ENCODE results near the gene PIP5KL1. TPM values are rescaled to one million over a fixed set of nuclear protein-coding genes. Genes with fewer than 3 reads are reported as not detected.
"Not testable (repeated sequence)": the region's sequence is repeated elsewhere in the genome, so short reads cannot be mapped to it uniquely, and the experiment has no call there.

Gene PIP5KL1
- total RNA-seq, 1 donor from 2014 or later = 0.51 TPM

DNA sequence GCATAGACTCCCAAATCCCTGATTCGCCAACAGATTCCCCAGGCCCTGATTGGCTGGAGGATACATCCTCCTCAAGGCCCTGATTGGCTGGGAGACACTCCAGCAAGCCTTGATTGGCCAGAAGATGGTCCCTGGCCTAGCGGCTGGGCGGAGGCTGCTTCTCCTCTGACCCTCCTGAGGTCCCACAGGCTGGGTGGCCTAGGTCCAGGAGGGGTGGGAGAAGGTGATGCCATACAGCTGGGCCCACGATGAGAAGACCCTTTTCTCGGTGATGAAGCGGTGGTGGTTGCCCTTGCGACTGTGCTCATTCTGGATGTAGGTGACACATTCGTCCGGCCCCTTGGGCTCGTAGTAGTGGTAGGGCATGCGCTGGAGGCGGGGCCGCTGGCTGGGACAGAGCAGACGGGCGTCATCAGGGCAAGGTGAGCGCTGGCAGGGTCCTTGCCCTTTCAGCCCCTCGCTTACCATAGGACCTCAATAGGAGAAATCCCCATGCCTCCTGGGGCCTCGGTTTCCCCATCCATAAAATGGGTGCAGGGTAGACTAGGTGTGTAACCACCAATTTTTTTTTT lies 44.1 kb downstream of the PIP5KL1 start:
- no peak for DNase-seq

DNA sequence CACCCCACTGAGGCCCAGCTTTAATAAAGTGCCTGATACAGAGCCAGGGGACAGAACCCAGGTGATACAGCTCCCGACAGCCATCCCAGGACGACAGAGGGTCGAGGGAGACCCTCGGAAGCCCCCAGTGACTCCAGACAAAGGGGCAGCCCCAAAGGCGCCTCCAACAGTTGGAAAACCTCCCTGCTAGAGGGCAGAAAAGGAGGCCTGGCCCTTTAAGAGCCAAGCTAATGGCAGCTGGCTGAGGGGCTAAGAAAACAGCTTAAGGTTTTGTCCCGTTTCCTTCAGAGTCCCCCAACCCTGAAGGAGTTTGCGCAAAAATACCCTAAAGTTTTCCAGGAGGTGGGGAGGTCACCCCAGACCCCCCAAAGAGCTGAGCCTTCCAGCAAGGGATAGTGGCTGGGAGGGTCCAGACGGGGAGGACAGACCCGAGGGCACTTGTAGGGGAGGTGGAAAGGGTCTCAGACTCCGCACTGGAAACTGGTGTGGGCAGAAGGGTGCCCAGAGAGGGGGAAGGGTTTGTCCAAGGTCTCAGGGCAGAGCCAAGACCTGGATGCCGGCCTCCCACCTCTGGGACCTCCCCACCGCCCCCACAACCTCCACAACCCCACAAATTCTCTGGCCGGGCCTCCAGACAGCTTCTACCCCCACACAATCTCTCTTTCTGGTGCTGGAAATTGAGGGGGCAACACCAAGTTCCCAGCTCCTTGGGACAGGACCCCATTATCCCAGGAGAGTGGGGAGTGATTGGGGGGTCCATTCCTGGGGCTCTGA lies 44.9 kb downstream of the PIP5KL1 start:
- no peak for DNase-seq

DNA sequence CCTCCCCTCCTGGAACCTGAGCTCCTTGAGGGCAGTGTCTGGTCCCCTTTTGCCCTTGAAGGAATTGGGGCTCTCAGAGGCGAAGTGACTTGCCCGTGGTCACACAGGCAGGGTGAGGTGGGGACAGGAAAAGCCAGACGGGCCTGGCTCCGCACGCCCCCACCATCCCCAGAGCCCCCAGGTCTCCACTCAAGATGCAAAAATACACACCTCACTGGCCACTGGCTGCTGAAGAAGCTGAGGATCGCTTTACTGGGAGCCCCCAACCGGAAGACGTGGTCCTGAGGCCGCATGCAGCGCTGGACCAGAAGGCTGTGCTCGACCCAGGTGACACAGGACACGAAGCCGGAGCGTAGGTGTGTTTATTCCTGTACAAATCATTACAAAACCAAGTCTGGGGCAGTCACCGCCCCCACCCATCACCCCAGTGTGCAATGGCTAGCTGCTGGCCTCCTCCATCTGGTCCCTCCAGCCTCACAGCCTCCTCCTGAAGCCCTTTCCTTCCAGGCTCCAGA lies 45.5 kb downstream of the PIP5KL1 start:
- no peak for DNase-seq

DNA sequence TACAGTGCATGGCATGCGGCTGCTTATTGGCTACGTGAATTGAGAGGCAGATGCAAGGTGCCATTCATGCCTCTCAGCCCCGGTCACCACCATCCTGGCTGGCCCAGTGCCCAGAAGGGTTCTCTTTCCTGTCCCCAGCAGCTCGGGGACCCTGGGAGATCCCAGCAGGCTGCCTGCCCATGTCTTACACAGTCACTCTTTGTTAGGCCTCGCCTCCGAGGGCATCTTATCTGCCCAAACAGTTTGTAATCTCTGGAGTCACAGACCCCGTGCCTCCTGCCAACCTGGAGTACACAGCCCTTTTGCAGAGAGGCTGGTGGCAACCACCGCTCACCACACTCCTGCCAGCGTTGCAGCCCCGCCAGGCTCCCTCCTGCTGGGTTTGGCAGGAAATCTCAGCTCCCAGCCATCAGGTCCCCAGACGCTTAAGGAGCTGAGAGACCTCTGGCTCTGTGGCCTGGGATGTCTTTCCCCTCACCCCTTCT lies 46.1 kb downstream of the PIP5KL1 start:
- no peak for DNase-seq

DNA sequence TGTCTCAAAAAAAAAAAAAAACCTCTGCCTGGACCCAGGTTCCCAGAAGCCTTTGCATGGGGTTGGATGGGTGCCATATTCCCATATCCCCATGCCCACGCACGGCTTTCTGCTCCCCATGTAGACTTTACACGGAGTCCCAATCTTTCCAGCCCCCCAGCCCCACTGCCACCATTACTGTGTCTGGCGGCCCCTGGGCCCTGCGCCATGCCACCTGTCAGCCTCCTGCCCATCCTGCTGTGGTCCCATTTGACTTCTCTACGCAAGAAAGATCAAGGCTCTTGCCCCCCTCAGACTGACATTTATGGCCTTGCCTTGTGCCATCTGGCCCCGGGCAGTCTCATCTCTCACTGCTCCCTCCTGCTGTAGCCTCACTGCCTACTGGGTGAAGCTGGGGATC lies 46.6 kb downstream of the PIP5KL1 start:
- no peak for DNase-seq

DNA sequence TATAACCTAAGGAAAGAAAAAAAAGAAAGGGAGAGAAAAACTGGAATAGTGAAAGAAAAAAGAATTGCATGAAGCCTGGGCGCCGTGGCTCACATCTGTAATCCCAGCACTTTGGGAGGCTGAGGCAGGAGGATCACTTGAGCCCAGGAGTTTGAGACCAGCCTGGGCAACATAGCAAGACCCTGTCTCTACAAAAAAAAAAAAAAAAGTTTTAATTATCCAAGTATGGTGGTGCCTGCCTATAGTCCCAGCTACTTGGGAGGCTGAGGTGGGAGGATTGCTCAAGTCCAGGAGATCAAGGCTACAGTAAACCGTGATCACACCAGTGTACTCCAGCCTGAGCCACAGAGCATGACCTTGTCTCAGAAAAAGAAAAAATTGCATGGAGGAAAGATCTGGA lies 48.9 kb downstream of the PIP5KL1 start:
- DNase-seq = not testable (repeated sequence)

DNA sequence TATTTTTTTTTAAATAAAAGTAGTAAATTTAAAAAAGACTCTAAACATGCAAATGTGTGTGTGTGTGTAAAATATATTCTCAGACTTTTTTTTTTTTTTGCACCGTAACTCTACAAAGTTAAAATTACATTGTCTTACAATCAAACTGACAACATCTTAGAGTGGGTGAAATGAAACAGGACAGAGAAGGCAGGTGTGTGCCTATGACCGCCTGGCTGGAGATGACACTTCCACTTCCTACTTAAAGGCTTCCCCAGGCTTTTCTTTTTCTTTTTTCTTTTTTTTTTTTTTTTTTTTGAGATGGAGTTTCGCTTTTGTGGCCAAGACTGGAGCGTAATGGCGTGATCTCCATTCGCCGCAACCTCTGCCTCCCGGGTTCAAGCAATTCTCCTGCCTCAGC lies 50.4 kb downstream of the PIP5KL1 start:
- DNase-seq = no peak

DNA sequence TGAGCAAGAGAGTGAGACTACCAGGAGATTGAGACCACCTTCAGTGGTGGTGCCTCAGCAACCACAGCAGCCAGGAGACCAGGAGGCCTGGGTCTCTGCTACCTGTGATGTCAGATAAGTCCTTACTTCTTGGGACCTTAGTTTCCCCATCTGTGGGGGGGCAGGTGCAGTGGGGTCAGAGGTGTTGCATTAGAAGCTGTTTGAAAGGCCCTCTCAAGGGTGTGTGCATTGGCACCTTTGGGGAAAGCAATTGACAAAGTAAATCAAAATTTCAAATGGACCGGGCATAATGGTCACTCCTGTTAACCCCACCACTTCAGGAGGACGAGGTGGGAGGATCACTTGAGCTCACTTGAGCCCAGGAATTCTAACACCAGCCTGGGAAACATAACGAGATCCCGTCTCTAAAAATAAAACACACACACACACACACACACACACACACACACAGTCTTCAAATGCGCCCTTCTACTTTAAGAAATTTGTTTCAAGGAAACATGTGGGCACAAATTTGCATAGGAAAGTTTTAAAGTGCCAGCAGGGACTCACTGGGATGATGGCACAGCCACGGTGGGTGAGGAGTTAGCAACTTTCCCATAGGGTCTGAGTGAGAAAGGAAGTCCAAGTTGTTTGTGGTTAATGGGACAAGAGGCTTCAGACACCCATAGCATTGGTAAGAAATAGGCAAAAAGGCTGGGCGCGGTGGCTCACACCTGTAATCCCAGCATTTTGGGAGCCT lies 51.8 kb downstream of the PIP5KL1 start:
- no peak for DNase-seq

DNA sequence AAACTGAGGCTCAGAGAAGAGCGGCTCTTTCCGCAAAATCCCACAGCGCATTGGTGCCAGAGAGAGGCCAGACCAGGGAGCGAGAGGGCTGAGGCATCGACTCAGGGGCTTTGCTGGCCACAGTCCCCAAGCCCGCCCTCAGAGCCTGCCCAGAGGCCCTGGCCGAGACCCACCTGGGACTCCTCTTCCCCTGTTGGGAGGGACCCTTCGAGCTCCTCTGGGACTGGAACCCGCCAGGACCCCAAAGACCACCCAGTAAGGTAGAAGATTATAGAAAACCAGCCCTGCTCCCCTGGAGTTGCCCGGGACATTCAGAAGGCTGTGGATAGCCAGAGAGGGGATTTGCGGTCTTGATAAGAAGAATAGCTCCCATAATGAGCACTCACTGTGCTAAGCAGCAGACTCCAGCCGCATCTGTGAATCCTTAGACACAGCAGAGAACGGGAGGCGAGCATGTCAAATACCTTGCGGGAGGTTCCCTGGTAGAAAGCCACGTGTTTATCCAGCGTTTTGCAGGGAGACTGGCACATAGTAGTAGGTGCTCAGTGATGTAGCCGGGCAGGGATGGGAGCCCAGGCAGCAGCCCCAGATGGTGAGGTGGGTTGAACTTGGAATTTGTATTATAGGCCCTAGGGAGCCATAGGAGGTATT lies 52.5 kb downstream of the PIP5KL1 start:
- no peak for DNase-seq

DNA sequence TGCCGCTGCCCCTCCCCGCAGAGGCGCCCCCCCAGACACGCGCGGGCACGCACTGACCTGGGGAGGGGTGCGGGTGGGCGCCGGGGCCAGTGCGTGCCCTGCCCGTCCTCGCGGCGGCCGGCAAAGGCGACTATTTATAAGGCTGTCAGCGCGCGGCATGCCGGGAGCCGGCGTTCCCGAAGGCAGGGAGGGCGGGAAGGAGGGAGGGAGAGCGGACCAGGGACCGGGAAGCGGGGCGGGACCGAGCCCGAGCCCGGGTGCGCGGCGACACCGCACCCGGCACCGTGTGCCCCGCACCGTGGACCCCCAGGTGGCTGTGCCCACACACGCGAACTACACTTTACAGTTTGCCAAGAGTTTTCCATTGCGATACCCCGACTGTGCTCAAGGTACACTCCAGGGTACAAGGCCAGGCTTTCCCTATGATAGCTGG lies 53.0 kb downstream of the PIP5KL1 start, which contains the start of gene AK1:
TSS of gene AK1 (minus strand) at position 110 of the 433 bp plus-strand sequence. CDS start 3,058 bp downstream, outside the sequence.
- DNase-seq = peak; percentile 70

DNA sequence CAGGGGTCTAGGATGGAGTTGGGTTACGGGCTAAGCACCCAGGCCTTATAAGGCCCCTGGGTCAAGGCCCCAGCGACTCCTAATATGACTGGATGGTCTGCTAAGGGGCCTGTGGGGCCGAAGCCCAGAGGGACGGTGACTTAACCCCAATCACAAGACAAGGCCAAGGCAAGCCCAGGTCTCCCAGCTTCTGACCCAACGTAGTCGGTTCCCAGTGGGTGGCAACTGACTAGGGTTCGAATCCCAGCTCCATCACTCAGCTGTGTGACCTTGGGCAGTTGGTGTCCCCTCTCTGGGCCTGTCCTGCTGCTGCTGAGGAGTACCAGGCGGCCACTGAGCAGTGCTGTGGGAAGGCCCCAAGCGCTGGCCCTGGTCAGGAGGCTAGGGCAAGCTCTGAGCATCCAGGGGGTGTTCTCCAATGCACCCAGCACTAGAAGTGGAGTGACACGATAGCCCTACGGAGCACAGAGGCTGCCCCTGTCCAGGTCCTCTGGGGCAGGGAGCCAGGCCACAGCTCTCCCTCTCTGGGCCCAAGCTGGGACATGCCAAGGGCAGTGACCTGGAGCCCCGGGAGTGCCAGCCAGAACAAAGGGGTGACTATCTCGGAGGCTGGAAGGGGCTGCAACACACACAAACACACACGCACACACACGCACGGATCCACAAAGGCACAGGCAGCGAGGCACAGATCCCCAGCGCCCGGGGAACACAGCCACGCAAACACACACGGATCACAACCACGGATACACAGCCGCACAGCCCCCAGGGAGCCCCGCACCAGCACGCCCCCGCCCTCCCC lies 53.6 kb downstream of the PIP5KL1 start:
- DNase-seq = peak; percentile 39

DNA sequence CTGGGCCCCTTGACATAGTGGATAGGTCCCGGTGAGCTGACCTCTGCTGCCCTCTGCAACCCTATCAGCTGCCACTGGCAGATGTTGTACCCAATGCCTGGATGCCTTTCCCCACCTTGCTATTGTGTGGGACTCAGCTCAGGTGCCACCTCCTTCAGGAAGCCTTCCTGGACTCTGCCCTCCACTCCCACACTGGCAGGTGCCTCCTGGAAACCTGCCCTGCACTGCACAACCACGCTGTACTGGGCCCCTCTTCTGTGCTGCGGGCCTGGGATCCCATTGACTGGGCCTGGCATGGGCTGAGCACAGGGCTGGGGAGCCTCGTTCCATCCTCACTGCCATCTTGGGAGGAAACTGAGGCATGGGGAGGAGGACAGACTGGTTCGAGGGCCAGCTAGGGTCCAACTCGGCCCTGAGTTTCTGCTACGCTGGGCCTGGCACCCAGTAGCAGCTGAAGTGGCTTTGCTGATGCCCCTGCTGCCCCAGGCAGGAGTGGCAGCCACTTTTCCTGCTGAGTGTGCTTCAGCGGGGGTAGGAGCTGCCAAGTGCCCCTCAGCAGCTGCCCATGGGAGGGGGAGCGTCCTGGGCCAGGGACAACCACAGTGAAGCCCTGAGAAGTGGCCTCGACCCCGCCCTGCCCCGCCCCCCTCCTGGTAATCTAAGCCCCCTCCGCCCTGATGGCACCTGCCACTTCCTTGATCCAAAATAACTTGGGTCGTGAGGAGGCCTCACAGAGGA lies 54.4 kb downstream of the PIP5KL1 start:
- DNase-seq = no peak

DNA sequence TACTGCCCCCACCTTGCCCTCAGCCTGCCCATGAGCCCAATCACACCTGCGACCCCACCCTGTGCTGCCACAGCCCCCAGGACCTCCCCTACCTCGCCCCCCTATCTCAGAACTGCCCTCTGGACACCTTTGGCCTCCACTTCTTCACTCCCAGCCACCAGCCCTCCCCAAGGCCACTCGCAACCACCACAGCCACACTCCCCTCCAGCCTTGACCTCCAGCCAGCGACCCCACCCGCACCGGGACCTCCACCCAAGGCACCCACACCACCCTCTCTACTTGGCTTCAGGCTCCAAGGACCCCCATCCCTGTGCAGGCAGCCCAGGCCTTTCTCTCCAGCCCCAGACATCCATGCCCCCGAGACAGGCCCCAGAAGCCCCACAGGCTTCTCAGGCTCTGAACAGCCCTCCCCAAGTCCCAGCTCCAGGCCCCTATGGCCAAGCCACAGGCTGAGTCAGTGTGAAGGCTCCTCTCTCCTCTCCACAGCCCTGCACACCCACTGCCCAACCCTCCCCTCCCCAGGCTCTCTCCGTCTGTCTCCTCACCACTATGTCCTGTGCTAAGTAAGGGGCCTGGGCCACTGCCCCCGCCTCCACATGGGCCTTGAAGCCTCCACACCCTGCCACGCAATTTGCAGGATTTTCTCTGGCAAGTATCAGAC lies 55.1 kb downstream of the PIP5KL1 start:
- DNase-seq = no peak

DNA sequence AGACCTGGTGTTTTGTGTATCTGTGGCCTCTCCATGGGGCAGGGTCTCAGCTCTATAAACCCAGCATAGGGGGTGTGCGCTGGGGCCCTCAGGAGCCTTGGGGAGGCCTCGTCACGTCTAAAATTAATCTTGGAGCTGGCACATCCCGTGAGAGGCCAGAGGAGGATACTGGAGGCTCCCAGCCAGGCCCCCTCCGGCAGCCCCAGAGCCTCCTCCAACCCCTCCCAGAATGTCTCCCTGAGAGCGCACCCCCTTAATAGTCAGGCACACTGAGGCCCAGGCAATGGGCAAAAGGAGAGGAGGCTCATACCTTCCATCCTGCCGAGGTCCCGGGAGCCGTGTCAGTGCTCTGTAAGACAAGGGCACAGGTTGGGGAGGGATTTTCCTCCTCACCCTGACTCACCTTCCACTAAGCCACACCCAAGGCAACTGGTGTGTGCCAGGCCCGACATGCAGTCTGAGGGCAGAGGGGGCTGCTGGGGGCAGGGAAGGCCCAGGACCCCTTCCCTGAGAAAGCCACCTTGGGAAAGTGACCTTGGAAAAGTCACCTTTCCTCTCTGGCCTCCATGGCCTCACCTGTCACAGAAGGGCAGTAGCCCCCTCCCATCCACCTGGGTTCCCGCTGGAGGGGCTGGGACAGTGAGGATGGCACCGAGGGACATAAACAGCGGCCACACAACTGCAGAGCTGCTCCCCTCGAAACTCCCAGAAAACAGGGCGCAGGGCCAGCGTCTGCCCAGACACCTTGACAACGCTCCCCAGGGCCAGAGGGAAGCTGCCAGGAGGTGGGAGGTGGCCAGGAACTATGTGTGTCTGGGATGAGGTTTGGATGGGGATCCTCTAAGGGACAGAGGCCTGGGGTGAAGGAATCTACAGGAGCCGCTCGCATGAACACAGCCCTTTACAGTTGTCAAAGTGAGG lies 56.0 kb downstream of the PIP5KL1 start:
- no peak for DNase-seq

DNA sequence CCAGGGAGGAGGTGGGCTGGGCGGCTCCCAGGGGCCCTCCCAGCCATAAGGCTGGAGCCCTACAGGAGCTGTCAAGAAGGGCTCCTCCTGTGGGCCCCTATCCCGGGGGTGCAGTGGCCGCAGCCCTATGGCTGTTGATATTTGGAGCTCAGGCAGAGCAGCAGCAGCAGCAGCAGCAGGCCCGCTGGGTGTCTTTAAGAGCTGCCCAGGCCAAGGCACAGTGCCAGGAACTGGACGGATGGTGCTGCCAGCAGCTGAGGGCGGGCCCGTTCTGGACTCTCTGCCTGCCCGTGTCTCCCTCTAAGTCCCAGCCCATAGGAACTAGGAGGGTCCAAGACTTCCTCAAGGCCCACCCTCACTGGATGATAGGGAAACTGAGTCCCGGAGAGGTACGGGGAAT lies 56.7 kb downstream of the PIP5KL1 start:
- DNase-seq = peak; percentile 44

DNA sequence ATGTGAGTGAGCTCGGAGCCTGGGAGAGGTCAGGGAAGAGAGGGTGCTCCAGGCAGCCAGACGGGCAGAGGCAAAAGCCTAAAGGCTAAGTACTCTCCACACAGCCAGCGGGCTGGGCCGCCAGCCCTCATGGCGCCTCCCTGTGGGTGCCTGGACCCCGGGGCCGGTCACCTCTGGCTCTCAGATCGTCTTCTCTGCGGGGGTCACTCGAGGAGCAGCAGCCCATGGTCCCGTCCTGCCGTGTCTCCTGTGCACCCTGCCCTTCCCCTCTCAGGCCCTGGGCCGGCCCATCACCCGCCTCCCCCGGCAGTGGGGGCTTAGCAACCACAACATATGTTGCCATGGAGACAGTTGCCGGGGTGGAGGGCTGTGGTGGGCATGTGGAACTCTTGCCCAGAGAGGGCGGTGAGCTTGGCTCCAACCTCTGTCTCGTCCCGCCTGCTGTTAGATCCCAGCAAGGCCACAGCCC lies 57.3 kb downstream of the PIP5KL1 start:
- DNase-seq = no peak

DNA sequence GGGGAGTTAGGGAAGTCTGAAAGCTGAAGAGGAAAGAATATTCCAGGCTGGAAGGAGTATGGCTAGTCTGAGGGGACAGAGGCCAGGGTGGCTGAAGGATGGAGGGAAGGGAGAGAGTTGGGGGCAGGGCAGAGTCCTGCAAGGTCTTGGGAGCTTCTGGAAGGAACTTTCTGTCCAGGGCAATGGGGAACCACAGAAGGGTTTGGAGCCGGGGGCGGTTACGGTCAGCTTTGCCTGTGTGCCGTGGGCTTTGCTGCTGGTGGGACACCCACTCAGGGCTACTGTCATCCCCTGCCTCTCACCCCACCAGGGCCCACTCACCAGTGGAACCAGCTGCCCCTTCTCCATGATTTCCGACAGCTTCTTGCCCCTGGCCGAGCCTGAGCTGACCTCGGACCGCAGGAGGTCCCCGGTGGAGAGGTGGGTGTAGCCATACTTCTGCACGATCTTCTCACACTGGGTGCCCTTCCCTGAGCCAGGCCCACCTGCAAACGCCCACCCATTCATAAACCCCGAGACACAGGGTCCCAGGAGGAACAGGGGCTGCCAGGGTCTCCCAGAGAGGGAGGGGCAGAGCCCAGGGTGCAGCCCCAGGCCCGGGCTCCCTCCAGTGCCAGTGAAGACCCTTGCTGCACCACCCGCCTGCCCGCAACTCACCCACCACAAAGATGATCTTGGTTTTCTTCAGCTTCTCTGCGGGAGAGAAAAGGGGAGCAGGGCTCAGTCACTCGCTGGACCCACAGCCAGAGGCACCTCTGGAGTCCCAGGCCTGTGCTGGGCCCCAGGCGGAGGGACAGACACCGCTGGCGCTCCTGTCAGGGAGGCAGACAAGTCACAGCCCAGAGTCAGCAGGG lies 58.0 kb downstream of the PIP5KL1 start:
- no peak for DNase-seq

DNA sequence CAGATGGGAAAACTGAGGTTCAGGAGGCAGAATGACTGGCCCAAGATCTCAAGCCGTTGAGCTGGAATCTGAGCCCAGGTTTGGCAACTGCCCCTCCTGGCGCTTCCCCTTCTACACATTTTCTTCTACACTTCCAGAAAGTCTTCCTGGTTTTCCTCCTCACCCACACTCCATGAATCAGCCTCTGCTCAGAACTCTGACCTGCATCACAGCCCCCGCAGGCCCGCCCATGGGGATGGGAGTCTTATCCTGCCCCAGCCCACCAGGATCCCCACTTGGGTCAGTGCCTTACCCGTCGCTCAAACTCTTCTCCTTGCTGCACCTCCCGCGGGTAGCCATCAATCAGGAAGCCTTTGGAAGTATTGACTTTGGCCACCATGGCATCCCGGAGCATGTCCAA lies 59.0 kb downstream of the PIP5KL1 start:
- no peak for DNase-seq
